ENCODE results near the gene CPXM2.

The CPXM2 gene

GRCh38 chr10:123781956-123782500 lies 109.6 kb downstream of the CPXM2 start:
- no peak overlapping the region for H3K4me3 ChIP-seq (ENCODE audit: low read length)

GRCh38 chr10:123781324-123781900 lies 110.2 kb downstream of the CPXM2 start:
- DNase-seq (ENCODE audit: low read depth) = no peak
- no peak overlapping the region for H3K4me3 ChIP-seq (ENCODE audit: low read length)
- TF ChIP-seq CTCF (conservative IDR thresholded peaks at IDR 0.05; ENCODE audit: low read depth, low read length) = no peak

More at GRCh38 chr10:123781956-123782500, 109.6 kb downstream of the CPXM2 start:
- no peak for DNase-seq (ENCODE audit: low read depth)
- no peak for TF ChIP-seq CTCF (conservative IDR thresholded peaks at IDR 0.05; ENCODE audit: low read depth, low read length)

- H3K4me3 ChIP-seq (ENCODE audit: low read length) = no peak overlapping the region
- DNase-seq (ENCODE audit: low read depth) = no peak
- no peak for TF ChIP-seq CTCF (conservative IDR thresholded peaks at IDR 0.05; ENCODE audit: low read depth, low read length)
Observed at GRCh38 chr10:123778719-123779517, 112.7 kb downstream of the CPXM2 start.

GRCh38 chr10:123777881-123778280 lies 113.7 kb downstream of the CPXM2 start:
- no peak overlapping the region for H3K4me3 ChIP-seq (ENCODE audit: low read length)
- DNase-seq (ENCODE audit: low read depth) = no peak
- TF ChIP-seq CTCF (conservative IDR thresholded peaks at IDR 0.05; ENCODE audit: low read depth, low read length) = no peak

- H3K4me3 ChIP-seq (ENCODE audit: low read length) = no peak overlapping the region
- TF ChIP-seq CTCF (conservative IDR thresholded peaks at IDR 0.05; ENCODE audit: low read depth, low read length) = no peak
- DNase-seq (ENCODE audit: low read depth) = no peak
Observed at GRCh38 chr10:123774132-123774742, 117.4 kb downstream of the CPXM2 start.

GRCh38 chr10:123772645-123773508 lies 118.7 kb downstream of the CPXM2 start:
- no peak overlapping the region for H3K4me3 ChIP-seq (ENCODE audit: low read length)
- no peak for DNase-seq (ENCODE audit: low read depth)
- no peak for TF ChIP-seq CTCF (conservative IDR thresholded peaks at IDR 0.05; ENCODE audit: low read depth, low read length)

Data from retinal pigment epithelial cell (primary cell).